GM19099 (cell line): ENCODE measurements around the gene ARRDC5.

Source experiments
- POLR2A ChIP-seq: IDR thresholded peaks from 3 replicates; pipeline ENCODE4 v1.6.1; 2011; ENCODE audit warnings: low read depth; ENCODE audit not compliant: insufficient read length; ENCODE audit errors: extremely low read depth

The ARRDC5 gene

DNA sequence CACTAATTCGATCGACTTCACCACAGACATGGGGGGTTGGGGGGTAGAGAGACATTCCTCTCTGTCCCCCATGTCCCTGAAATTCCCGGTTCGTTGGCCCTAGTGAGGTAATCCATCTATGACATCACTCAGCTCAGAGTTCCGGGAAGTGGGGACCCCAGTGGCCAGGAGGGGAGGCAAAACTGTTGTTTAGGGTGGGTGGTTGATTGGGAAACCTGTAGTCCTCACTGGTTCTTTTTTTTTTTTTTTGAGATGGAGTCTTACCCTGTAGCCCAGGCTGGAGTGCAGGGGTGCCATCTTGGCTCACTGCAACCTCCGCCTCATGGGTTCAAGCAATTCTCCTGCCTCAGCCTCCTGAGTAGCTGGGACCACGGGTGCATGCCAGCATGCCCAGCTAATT is at the start of gene ARRDC5:
ARRDC5 (minus strand) TSS at position 101 of the 400 bp plus-strand sequence; CDS start at position 30, 71 bp downstream.
- no peak for TF ChIP-seq POLR2A

DNA sequence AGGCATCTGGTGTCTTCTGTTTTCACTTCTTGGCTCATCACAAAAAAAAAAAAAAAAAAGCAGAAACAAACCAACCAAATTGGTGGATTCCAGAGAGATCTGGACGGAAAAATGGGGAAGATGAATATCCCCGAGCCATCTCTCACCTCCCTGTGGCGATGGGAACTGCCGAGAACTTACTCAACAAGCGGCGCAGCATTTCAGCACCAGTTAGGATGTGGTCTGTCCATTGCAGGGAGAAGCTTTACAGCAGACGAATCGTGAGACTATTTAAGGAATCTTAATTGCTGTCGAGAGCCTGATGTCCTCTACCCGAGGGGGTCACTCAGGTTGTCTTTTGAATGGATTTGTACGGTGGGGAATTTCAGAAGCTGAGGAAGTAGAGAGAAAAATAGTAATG is 49.0 kb upstream of the ARRDC5 start:
- no peak for TF ChIP-seq POLR2A

DNA sequence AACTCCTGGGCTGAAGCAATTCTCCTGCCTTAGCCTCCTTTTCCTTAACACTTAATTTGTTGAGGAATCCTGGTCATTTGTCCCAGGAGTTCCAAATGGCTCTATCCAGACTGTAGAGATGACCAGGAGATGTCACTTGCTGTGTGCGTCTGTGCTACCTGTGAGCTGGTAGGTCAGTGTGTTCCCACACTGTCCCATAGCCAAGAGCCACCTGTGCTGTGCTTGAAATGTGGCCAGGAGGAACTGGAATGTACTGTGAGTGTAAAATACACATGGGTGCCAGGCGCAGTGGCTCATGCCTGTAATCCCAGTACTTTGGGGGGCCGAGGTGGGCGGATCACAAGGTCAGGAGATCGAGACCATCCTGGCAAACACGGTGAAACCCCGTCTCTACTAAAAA is 36.8 kb upstream of the ARRDC5 start:
- TF ChIP-seq POLR2A: no peak

DNA sequence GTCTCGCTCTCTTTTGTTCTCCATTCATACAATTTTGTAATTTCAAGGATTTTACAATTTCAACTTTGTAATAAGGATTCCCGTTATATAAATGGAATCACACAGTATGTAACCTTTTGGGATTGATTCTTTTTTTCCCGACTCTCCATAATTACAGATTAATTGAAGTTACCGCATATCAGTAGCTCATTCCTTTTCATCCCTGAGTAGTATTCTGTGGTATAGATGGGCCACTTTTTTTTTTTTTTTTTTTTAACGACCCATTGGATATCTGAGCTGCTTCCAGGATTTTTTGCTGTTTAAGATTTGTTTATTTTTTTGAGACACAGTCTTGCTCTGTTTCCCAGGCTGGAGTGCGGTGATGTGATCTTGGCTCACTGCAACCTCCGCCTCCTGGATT is 34.4 kb upstream of the ARRDC5 start:
- no peak for TF ChIP-seq POLR2A

DNA sequence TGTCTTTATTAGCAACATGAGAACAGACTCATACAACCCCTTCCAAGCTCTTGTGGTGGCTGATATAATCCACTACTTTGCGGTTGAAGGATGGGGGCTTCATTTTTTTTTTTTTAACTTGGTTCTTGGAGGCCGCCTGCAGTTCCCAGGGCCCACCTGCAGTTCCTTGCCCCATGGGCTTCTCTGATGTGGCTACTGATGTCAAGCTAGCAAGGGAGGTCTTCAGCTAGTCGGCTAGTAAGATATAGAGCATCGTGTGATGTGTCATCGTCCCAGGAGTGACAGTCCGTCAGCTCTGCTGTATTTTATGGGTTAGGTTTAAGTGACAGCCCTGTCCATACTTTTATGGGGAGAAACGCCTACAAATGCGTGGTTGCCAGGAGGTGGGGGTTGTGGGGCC is 32.7 kb upstream of the ARRDC5 start:
- no peak for TF ChIP-seq POLR2A

DNA sequence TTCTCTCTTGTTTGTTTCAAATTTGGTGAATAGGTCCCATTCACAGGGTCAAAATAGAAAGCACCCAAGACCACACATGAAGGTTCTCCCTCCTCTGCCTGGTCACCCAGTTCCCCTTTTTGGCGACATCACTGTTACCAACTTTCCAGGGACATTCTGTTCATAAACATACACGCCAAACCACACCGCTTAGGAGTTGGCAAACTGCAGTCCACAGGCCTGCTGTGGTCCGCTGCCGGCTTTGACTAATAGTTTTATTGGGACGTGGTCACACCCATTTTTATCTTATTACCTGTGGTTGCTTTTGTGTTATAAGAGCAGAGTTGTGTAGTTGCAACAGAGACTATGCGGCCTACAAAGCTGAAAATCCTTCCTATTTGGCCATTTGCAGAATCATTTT is 30.8 kb upstream of the ARRDC5 start:
- no peak for TF ChIP-seq POLR2A

DNA sequence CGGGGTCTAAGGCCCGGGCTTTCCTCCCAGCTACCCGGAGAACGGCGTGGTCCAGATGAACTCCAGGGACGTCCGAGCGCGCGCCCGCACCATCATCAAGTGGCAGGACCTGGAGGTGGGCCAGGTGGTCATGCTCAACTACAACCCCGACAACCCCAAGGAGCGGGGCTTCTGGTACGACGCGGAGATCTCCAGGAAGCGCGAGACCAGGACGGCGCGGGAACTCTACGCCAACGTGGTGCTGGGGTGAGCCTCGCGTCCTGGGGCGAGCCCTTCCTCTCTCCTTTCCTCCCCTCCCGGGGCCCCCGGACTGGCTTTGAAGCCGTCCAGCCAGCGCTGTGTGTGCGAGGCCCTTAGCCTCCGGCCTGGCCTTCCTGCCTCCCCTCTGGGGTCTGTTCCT is 30.0 kb upstream of the ARRDC5 start:
- no peak for TF ChIP-seq POLR2A

DNA sequence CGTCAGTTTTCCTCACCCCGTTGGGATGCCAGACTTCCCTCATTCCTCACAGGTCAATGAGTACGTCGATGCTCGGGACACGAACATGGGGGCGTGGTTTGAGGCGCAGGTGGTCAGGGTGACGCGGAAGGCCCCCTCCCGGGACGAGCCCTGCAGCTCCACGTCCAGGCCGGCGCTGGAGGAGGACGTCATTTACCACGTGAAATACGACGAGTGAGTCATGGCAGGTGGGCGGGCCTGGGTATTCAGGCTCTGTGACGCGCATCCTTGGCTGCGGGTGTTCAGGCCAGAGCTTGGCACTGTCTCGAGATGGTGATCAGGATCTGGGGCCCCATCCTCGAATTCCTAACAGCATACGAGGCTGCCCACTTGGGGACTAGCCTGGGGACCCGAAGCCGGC is 28.0 kb upstream of the ARRDC5 start:
- no peak for TF ChIP-seq POLR2A

DNA sequence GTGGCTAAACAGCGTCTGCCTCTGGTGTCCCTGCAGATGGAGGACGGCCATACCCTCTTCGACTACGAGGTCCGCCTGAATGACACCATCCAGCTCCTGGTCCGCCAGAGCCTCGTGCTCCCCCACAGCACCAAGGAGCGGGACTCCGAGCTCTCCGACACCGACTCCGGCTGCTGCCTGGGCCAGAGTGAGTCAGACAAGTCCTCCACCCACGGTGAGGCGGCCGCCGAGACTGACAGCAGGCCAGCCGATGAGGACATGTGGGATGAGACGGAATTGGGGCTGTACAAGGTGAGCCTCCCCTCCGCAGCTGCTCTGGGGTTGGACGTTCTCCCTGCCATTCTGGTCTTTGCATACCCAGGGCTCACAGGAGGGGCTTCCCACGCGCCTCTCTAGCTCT is 26.5 kb upstream of the ARRDC5 start:
- no peak for TF ChIP-seq POLR2A

DNA sequence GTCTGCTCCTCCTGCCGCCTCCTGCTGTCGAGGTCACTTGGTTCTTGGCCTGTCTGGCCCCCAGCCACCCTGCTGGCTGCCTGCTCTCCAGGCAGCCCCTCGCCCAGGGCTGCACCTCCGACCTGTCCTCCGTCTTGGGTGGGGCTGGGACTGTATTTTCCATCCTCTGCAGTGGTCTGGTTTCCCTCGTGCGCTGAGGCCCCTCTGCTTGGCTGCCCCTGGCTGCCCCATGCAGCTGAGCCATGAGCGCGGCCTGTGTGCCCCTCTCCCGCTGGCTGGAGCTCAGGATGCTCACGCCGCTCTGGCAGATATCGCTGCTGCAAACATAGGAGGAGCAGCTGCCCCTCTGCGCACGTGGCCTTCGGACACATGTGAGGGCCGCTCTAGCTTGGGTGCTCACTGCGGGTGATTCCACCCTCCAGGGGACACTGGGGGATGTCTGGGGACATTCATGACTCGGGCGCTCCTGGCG is 20.6 kb upstream of the ARRDC5 start:
- TF ChIP-seq POLR2A: no peak

DNA sequence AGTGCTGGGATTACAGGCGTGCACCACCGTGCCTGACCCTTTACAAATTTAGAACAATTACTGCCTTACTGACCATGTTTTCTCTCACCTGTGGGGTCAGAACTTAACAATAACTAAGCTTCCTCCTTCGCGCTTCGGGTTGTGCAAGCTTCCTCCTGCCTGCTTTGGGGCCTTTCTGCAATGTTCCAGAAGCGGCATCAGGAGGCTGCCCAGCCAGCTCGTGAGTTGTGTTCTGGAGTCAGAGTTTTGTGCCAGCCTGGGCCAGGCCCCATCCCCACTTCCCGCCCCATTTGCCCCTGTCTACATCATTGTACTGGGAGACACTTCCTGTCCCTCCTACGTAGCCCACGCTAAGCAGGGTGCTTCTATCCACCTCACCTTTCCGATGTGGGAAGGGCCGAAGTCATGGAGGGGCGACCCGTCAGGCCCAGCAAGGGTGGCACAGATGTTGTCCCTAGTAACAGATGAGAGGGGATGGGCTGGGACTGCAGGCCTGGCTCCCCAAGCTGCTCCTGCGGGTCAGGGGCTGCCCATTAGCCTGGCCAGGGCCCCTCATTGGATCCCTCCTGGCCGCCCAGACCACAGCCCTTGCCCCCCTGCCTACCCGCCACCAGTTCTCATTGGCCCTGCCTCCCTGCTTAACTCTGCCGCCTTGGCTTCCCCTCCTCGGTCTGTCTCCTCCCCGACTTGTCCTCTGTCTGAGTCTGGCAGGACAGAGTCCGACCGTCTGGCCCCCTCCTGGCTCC is 20.0 kb upstream of the ARRDC5 start:
- TF ChIP-seq POLR2A: no peak

DNA sequence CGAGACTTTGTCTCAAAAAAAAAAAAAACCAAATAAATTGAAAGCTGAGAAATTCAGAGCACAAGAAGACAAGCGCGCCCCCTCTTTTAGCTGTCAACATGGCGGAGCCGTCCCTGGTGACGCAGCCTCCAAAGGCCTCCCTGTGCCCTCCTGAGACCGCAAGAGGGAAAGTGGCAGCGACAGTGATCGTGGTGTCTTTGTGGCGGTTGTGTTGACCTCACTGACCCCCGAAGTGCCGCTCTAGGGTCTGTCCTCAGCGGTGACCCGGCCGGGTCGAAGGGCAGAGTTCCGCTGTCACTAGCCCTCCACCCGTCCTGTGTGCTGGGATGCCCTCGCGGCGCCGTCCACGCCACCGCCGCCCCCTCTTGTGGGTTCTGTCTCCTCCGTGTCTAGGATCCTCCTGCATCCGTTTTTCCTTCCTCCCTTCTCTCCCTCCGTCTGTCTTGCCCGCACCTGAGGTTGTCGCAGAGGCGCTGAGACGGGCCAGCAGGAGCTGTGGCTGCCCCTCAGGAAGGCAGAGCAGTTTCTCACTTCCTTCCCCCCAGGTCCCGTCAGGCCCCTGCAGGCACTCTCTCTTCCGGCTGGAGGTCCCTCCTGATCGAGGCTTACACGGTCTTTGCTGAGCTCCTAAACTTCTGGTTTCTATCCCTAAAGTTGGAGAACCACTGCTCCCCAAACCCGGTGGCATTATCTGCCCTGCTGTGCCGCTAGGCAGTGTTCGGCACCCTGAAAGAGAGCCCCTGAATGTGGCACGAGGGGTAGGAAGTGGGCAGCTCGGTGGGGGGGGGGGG is 13.8 kb upstream of the ARRDC5 start:
- TF ChIP-seq POLR2A: peak; percentile 20

DNA sequence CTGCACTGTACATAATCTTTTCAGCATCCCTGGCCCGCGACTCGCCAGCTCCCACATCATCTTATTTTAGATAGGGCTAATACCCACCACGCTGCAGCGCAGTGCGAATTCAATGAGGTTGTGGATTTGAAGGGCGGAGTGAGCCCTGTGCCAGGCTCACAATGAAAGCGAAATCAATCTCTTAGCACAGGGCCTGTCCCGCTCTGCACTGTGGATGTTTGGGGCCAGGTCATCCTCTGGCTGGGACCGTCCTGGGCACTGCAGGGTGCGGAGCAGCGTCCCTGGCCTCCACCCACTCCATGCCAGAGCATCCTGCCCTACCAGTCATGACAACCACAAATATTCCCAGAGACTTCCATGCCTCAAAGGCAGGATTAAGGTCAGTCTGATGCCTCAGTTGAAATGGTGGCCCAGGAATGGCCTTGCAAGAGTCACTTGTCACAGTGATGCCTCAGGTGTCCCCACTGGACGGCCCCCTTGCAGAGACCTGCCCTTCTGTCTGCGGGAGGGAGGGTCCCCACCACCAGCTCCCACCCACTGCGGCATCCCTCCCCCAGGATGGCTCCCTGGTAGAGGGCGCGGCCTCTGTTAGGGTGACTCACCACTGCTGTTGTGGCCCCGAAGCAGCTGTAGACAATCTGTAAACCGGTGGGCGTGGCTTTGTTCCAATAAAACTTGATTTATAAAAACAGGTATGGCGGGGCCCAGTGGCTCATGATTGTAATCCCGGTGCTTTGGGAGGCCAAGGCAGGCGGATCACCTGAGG is 12.2 kb upstream of the ARRDC5 start:
- no peak for TF ChIP-seq POLR2A

DNA sequence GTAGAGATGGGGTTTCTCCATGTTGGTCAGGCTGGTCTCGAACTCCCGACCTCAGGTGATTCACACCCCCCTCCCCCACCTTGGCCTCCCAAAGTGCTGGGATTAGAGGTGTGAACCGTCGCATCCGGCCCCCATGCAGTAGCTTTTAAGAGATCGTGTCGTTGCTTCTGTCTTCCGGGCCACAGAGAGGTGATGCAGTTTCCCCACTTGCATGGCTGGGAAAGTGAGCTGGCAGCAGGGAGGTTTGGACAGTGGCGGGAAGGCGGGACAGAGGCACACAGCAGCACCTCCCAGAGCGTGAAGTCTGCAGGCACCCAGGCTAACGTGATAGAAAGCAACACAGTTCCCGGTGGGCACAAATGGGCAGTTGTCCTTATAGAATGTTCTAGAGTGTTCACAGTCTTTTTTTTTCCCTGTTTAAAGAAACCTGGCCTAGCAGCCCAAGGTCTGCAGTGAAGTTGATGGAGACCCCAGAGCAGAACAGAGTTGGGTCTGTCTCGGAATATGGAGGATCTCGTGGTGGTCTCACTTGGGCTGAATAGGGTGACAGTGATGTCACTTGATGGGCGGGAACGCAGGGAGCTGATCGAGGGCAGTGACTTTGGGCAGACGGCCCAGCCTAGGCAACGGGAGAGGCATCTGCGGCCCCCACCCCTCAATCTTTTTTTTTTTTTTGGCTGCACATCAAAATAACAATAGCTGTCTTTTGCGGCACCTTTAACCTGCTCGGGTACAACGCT is 11.5 kb upstream of the ARRDC5 start:
- no peak for TF ChIP-seq POLR2A
